ENCODE results near the gene RPL29.

RPL29 gene

GRCh38 chr3:51966922-51967383, 28.7 kb downstream of the RPL29 start:
- no peaks in the 10 kb centered on the region for H3K27me3 ChIP-seq
- H3K4me1 ChIP-seq = peaks cover 2% of the 10 kb centered on the region; the same call in 1 of the 2 replicates
- no peak for DNase-seq
- no peaks in the 10 kb centered on the region for H3K36me3 ChIP-seq
- peak overlapping the region; percentile 77 for H3K4me3 ChIP-seq (ENCODE audit: low read depth, low read length)
- H3K9me3 ChIP-seq = no peaks in the 10 kb centered on the region
- no peak for TF ChIP-seq CTCF (IDR thresholded peaks at IDR 0.05; ENCODE audit: low read depth, low read length)

DNA sequence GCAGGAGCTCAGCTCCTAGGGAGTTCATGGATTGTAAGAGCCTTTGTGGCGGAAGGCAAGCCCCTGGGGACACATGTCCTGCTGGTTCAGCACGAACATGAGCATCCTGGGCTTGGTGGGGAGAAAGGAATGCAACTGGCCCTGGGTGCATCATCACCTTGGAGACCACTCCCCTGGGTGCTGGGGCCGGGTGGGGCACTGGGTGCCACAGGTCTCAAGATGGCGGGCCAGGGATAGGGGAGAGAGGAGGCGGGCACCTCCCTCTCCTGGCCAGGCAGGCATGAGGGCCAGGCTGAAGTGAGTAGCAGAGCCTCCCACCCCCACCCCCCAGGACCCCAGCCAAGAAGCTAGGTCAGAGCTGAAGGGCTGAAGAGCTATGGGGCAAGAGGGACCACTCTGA, 29.2 kb downstream of the RPL29 start:
- TF ChIP-seq CTCF (IDR thresholded peaks at IDR 0.05; ENCODE audit: low read depth, low read length) = no peak
- no peaks in the 10 kb centered on the region for H3K36me3 ChIP-seq
- peak overlapping the region; percentile 77 for H3K4me3 ChIP-seq (ENCODE audit: low read depth, low read length)
- no peaks in the 10 kb centered on the region for H3K9me3 ChIP-seq
- DNase-seq = no peak
- H3K27me3 ChIP-seq = no peaks in the 10 kb centered on the region
- peaks cover 2% of the 10 kb centered on the region; the same call in 1 of the 2 replicates for H3K4me1 ChIP-seq

DNA sequence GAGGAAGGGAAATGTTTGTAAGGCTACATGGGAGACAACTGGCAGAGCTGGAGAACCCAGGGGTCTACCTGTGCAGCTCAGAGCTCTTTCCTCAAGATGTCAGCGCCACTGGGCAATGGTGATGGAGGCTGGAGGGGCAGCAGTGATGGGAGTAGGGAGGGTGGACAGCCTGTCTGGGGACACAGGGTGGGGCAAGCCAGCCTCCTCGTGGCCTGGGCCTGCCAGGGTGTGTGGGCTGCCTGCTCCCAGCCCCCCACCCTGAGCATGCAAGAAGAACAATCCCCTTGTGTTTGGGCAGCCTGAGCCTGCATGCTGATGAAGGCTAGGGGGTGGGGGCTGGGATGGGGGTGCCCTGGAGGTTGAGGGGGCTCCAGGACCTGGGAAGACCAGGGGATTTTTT, 29.7 kb downstream of the RPL29 start:
- Histone ChIP-seq H3K9me3 (no peaks in the 10 kb centered on the region), H3K4me1 (peaks cover 2% of the 10 kb centered on the region; the same call in 1 of the 2 replicates), H3K4me3 (ENCODE audit: low read depth, low read length) (peak overlapping the region; percentile 77), H3K36me3 (no peaks in the 10 kb centered on the region), H3K27me3 (no peaks in the 10 kb centered on the region)
- TF ChIP-seq CTCF (IDR thresholded peaks at IDR 0.05; ENCODE audit: low read depth, low read length) = no peak
- no peak for DNase-seq

- H3K4me3 ChIP-seq (ENCODE audit: low read depth, low read length) = no peak overlapping the region
- H3K9me3 ChIP-seq = no peaks in the 10 kb centered on the region
- H3K27me3 ChIP-seq = no peaks in the 10 kb centered on the region
- no peaks in the 10 kb centered on the region for H3K36me3 ChIP-seq
- H3K4me1 ChIP-seq = peaks cover 2% of the 10 kb centered on the region; the same call in 1 of the 2 replicates
- DNase-seq = no peak
- TF ChIP-seq CTCF (IDR thresholded peaks at IDR 0.05; ENCODE audit: low read depth, low read length) = no peak
These were observed 31.2 kb downstream of the RPL29 start for GRCh38 chr3:51964521-51964920.

DNA sequence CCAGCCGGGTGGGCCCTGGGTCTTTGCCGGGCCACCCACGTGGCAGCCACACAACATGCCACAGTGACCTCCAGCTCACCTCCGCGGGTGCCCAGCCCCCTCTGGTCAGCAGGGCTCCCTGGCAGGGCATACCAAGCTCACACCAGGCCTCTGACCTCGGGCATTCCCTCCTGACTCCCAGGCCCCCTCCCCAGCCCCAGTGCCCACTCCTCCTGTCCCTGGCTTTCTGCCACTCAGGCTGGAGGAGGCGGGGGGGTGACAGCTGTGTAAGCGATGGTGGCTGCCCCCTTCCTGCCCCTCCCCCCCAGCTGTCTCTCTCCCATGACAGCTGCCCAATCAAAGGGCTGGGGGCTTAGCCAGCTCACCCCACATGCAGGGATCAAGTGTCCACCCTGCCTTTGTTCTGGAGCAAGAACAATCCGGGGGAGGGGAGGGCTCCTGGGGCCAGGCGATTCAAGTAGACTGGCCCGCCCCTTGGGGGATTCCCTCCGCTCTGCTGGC, 31.7 kb downstream of the RPL29 start:
- DNase-seq = no peak
- TF ChIP-seq CTCF (IDR thresholded peaks at IDR 0.05; ENCODE audit: low read depth, low read length) = no peak
- Histone ChIP-seq H3K36me3 (no peaks in the 10 kb centered on the region), H3K4me3 (ENCODE audit: low read depth, low read length) (no peak overlapping the region), H3K9me3 (no peaks in the 10 kb centered on the region), H3K4me1 (peaks cover 2% of the 10 kb centered on the region; the same call in 1 of the 2 replicates), H3K27me3 (no peaks in the 10 kb centered on the region)

DNA sequence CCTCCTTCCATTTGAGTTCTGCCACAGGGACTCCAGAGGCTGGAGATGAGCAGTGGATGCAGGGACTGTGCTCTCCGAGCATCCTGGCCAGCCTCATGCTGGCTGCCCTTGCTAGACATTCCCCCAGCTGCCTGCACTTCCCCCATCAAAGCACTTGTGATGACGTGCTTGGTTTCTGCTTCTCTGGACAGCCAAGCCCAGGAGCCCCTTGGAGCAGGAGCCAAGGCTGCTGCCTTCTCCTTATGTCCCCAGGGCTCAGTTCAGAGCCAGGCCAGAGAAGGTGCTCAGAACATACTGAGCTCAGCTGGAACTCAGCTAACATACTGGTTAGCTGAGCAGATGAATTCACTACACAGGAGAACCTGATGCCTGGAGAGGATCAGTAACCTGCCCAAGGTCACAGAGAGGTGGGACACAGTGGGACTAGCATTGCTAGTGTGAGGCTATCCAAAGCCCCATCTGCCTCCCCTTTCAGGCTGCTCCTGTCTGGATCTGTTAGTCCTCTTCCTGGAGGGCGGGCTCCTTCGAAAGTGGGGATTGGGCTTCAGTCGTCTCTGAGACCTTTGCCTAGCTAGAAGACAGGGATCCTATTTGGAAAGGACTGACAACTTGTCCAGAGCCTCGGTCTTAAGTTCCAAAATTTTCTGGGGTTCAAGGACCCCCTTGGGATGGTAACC, 32.7 kb downstream of the RPL29 start:
- peaks cover 2% of the 10 kb centered on the region; the same call in 1 of the 2 replicates for H3K4me1 ChIP-seq
- no peaks in the 10 kb centered on the region for H3K9me3 ChIP-seq
- H3K36me3 ChIP-seq = no peaks in the 10 kb centered on the region
- no peak for DNase-seq
- H3K4me3 ChIP-seq (ENCODE audit: low read depth, low read length) = no peak overlapping the region
- no peaks in the 10 kb centered on the region for H3K27me3 ChIP-seq
- no peak for TF ChIP-seq CTCF (IDR thresholded peaks at IDR 0.05; ENCODE audit: low read depth, low read length)
